HEK293T (cell line): ENCODE data around the gene HOXB2.

Source experiments
- CTCF ChIA-PET: fragments of 350-600 bp; formaldehyde crosslinking; extraction: SDS; loops from one replicate; lab custom pipeline; 2021; ENCODE audit warnings: antibody characterized with exemption, inconsistent platforms; lab: Yijun Ruan, JAX
- POLR2A ChIA-PET: fragments of 350-600 bp; formaldehyde crosslinking; extraction: SDS; loops from one replicate; lab custom pipeline; 2020; ENCODE audit warnings: antibody characterized with exemption, inconsistent platforms; lab: Yijun Ruan, JAX
- DNase-seq: peaks from one replicate; pipeline ENCODE4 v3.0.0; 2012; ENCODE audit warnings: mixed read lengths; ENCODE audit errors: extremely low spot score
- ARNT ChIP-seq: fragments of 450-650 bp; IDR thresholded peaks from 2 replicates; pipeline ENCODE4 v1.6.1; 2017; ENCODE audit warnings: mild to moderate bottlenecking
- BHLHE40 ChIP-seq: fragments of 450-650 bp; IDR thresholded peaks from 2 replicates; pipeline ENCODE4 v1.6.1; 2016; ENCODE audit warnings: mild to moderate bottlenecking, moderate library complexity, borderline replicate concordance
- CTBP1 ChIP-seq: fragments of 450-650 bp; IDR thresholded peaks from 2 replicates; pipeline ENCODE4 v1.6.1; 2016; ENCODE audit warnings: borderline replicate concordance
- ELF4 ChIP-seq: fragments of 450-650 bp; IDR thresholded peaks from 2 replicates; pipeline ENCODE4 v1.6.1; 2017; ENCODE audit warnings: antibody characterized with exemption
- FOXA1 ChIP-seq: fragments of 450-650 bp; IDR thresholded peaks from 2 replicates; pipeline ENCODE4 v1.6.1; 2016; ENCODE audit warnings: mild to moderate bottlenecking
- FOXK2 ChIP-seq: fragments of 450-650 bp; IDR thresholded peaks from 2 replicates; pipeline ENCODE4 v1.6.1; 2016; ENCODE audit warnings: mild to moderate bottlenecking
- FOXM1 ChIP-seq: fragments of 450-650 bp; IDR thresholded peaks from 2 replicates; pipeline ENCODE4 v1.6.1; 2017; ENCODE audit warnings: mild to moderate bottlenecking, borderline replicate concordance
- HDGF ChIP-seq: fragments of 450-650 bp; IDR thresholded peaks from 2 replicates; pipeline ENCODE4 v1.6.1; 2017; ENCODE audit warnings: antibody characterized with exemption, borderline replicate concordance
- L3MBTL2 ChIP-seq: fragments of 450-650 bp; conservative IDR thresholded peaks from 2 replicates; pipeline ENCODE4 v1.6.1; 2016; ENCODE audit warnings: mild to moderate bottlenecking
- LEF1 ChIP-seq: fragments of 450-650 bp; IDR thresholded peaks from 2 replicates; pipeline ENCODE4 v1.6.1; 2017; ENCODE audit warnings: mild to moderate bottlenecking, borderline replicate concordance
- NFRKB ChIP-seq: fragments of 450-650 bp; IDR thresholded peaks from 2 replicates; pipeline ENCODE4 v1.6.1; 2016; ENCODE audit warnings: mild to moderate bottlenecking, moderate library complexity
- SP1 ChIP-seq: fragments of 450-650 bp; IDR thresholded peaks from 2 replicates; pipeline ENCODE4 v1.6.1; 2017
- SUZ12 ChIP-seq: fragments of 450-650 bp; IDR thresholded peaks from 2 replicates; pipeline ENCODE4 v1.6.1; 2016; ENCODE audit warnings: mild to moderate bottlenecking
- TARDBP ChIP-seq: fragments of 450-650 bp; IDR thresholded peaks from 2 replicates; pipeline ENCODE4 v1.6.1; 2016
- ZNF384 ChIP-seq: fragments of 450-650 bp; IDR thresholded peaks from 2 replicates; pipeline ENCODE4 v1.6.1; 2016
- TF ChIP-seq, protein P1 (sequence below): fragments of 450-650 bp; IDR thresholded peaks from 2 replicates; pipeline ENCODE4 v1.6.1; 2016

The HOXB2 gene

DNA sequence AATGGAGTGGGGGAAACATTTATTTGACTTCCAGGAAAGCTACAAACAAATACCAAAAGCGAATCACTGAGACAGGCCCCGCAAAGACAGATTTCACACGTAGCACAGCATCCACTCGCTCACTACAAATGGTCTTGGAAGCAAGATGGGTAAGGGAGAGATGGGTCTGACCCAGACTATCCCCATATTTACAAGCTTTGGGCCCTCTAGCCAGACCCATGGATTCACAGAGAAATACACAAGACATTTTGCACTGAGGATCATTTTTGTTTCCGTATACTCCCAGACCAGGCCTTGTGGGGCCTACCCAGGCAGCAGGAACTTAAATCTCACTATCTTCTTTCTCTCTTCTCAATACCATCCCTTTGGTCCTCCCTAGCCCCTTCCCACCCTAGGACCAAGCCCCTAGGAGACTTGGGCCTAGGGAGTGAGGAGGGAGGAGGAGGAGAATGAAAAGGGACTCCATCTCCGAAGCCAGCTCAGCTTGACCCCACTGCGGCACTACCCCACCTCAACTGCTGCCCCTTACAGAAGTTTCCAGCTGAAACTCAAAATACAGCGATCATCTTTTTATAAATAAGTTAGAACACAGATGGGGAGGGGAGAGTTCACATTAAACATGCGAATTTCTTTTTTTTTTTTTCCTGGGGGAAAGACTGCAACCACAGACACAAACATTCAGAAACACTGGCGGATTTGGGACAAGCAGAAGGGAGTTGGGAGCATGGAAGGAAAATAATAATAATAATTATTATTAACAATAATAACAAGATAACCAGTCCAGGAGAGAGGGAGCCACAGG is 46.5 kb upstream of the HOXB2 start:
- POLR2A ChIA-PET, result interaction anchor here (1.0 to 5.9 kb wide), 4 partner anchors 14 to 97 kb away, joined by 3 to 25 read pairs (median 12); partner anchors contain the start of gene HOXB4
- TF ChIP-seq ARNT, result no peak
- TF ChIP-seq FOXM1, result no peak
- no peak for TF ChIP-seq LEF1
- TF ChIP-seq CTBP1, result no peak
- TF ChIP-seq HDGF, result no peak
- TF ChIP-seq L3MBTL2, result no peak
- no peak for TF ChIP-seq ZNF384
- no peak for TF ChIP-seq NFRKB
- TF ChIP-seq TARDBP, result no peak
- no peak for TF ChIP-seq FOXK2
- TF ChIP-seq SUZ12, result no peak
- no peak for TF ChIP-seq FOXA1
- TF ChIP-seq, protein P1, sequence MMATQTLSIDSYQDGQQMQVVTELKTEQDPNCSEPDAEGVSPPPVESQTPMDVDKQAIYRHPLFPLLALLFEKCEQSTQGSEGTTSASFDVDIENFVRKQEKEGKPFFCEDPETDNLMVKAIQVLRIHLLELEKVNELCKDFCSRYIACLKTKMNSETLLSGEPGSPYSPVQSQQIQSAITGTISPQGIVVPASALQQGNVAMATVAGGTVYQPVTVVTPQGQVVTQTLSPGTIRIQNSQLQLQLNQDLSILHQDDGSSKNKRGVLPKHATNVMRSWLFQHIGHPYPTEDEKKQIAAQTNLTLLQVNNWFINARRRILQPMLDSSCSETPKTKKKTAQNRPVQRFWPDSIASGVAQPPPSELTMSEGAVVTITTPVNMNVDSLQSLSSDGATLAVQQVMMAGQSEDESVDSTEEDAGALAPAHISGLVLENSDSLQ, result no peak
- TF ChIP-seq BHLHE40, result no peak
- CTCF ChIA-PET, result interaction anchor here (0.7 to 1.9 kb wide), 4 partner anchors 26 to 256 kb away, joined by 3 to 4 read pairs (median 3); no protein-coding TSS in a partner anchor
- DNase-seq, result no peak

DNA sequence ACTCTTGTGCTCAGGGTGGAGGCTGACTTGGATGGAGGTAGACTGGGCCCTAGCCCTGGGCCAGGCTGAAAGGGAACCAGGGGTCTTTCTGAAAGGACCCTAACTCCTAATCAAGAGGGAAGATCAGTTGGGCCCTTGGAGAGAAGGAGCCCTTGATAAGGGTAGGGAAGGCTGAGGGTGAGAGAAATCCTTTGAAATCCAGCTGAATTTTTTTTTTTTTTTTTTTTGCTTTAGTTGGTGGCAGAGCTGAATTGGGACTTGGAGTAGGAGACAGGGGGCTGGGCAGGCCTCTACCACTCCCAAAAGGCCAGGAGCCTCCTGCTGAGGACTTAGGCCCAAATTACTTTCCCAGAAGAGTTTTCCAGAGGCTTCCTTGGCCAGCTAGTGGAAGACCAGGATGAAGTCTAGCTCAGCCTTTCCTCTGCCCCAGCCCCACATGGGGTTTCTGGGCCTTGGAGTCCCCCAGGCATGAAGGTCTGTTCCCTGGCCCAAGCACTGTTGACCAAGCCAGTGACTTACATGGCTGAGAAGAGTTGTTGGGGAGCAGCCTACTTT is 45.8 kb upstream of the HOXB2 start:
- CTCF ChIA-PET, result interaction anchor here (0.6 to 1.9 kb wide), 6 partner anchors 27 to 493 kb away, joined by 3 to 4 read pairs (median 3); no protein-coding TSS in a partner anchor
- POLR2A ChIA-PET, result interaction anchor here (1.0 to 5.9 kb wide), 6 partner anchors 13 to 96 kb away, joined by 3 to 25 read pairs (median 18); partner anchors contain the start of genes HOXB4 and HOXB7
- no peak; the same call in 1 of the 2 replicates for TF ChIP-seq L3MBTL2
- TF ChIP-seq ZNF384, result peak; percentile 95
- TF ChIP-seq FOXM1, result no peak
- TF ChIP-seq CTBP1, result no peak
- no peak for TF ChIP-seq TARDBP
- no peak for DNase-seq

DNA sequence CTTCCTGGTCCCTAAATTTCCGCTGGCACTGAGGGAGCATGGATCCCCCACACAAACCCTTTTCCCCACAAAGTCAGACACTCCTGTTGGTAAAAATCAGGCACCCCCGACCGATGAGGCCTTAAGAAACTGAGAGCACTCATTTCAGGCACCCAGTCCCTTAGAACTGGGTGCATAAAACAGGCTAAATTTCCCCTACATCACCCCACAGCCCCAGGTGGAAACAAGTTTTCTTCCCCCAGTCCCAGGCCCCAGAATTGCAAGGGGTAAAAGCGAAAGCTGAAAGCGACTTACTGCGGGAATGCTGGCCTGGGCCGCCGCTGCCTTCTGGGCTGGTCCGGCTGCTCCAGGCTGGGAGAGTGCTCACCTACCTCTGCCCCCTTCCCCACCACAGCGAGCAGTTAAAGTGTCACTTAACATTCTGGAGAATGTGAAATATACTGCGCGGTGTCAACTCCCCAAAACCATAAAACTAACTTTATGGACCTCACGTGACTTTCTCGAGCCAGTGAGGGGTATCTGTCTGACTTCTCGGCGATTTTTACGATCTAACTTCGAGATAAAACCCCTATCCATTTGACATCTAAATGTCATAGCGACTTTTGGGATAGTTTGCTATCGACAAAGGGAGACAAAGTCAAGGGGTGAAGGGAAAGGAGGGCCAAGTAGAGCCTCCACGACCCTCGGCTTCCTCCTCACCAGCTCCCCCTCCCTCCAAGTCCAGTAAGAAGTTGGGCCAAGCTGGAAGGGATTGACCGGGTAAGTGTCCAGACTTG is 45.1 kb upstream of the HOXB2 start, which contains the start of gene HOXB3:
TSS of gene HOXB3 (minus strand) at position 411 of the 776 bp plus-strand sequence. CDS start 37,767 bp downstream, outside the sequence.
- CTCF ChIA-PET, result interaction anchor here (0.6 to 1.9 kb wide), 5 partner anchors 28 to 492 kb away, joined by 3 to 4 read pairs (median 3); no protein-coding TSS in a partner anchor
- POLR2A ChIA-PET, result interaction anchor here (0.7 to 5.9 kb wide), 12 partner anchors 12 to 336 kb away, joined by 3 to 25 read pairs (median 7); partner anchors contain the start of genes HOXB4 and HOXB7
- TF ChIP-seq CTBP1, result peak; percentile 97
- TF ChIP-seq SP1, result no peak
- TF ChIP-seq, protein P1, result peak; percentile 98
- DNase-seq, result peak; percentile 66

DNA sequence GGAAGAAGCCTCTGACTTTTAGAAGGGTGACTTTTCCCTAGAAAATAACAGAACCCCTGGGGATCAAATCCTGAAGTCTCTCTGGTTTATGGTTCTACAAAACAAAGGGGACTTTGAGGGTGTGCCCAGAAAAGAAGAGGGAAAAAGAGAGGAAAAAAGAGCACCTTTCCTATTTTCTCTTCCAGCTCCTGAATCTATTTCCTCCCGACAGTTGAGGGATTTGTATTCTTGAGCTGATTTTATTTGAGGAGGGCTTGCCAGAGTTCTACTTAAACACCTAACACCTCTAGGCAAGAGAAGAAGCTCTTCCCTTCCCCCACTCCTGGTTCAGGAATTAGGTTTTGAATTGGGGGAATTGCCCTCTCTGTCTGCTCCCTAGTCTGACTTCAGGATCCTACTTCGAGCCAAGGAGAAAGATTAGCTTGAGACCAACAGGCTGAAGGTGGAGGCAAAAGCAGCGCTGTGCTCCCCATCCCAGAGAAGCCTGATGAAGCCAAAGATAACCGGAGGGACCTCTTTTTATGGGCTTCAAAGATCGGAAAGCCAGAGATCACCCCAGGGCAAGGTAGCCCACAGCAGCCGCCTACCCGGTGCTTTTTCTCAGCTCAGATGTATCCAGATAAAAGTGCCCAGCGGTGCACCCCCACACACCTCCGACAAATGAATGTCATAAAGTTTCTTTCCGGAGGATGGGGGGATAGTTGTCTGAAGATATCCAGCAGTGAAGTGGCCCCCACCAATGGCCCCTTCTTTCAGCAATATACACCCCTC is 44.3 kb upstream of the HOXB2 start:
- ChIA-PET CTCF (interaction anchor here (0.5 to 1.8 kb wide), 5 partner anchors 10 to 328 kb away, joined by 3 to 5 read pairs (median 4); no protein-coding TSS in a partner anchor), POLR2A (interaction anchor here (0.7 to 5.9 kb wide), 13 partner anchors 9 to 335 kb away, joined by 3 to 25 read pairs (median 7); partner anchors contain the start of genes HOXB4 and HOXB7)
- TF ChIP-seq FOXA1, result no peak
- no peak for TF ChIP-seq SUZ12
- no peak for TF ChIP-seq TARDBP
- TF ChIP-seq ZNF384, result no peak
- no peak for TF ChIP-seq FOXM1
- TF ChIP-seq LEF1, result no peak
- TF ChIP-seq SP1, result no peak
- TF ChIP-seq ELF4, result no peak
- TF ChIP-seq NFRKB, result no peak
- no peak for DNase-seq

GRCh38 chr17:48588528-48588927 is 43.6 kb upstream of the HOXB2 start:
- no peak for DNase-seq
- TF ChIP-seq L3MBTL2, result no peak
- no peak for TF ChIP-seq LEF1
- TF ChIP-seq FOXA1, result no peak
- no peak for TF ChIP-seq HDGF
- ChIA-PET POLR2A (interaction anchor here (1.0 to 5.9 kb wide), 13 partner anchors 10 to 253 kb away, joined by 3 to 25 read pairs (median 7); partner anchors contain the start of genes HOXB4 and HOXB7), CTCF (interaction anchor here (0.5 to 2.2 kb wide), 8 partner anchors 11 to 328 kb away, joined by 3 to 9 read pairs (median 4); no protein-coding TSS in a partner anchor)
